Measurements from ENCODE around the gene SPON1.
"Not testable (repeated sequence)": the region's sequence is repeated elsewhere in the genome, so short reads cannot be mapped to it uniquely, and the experiment has no call there.

SPON1 gene

DNA sequence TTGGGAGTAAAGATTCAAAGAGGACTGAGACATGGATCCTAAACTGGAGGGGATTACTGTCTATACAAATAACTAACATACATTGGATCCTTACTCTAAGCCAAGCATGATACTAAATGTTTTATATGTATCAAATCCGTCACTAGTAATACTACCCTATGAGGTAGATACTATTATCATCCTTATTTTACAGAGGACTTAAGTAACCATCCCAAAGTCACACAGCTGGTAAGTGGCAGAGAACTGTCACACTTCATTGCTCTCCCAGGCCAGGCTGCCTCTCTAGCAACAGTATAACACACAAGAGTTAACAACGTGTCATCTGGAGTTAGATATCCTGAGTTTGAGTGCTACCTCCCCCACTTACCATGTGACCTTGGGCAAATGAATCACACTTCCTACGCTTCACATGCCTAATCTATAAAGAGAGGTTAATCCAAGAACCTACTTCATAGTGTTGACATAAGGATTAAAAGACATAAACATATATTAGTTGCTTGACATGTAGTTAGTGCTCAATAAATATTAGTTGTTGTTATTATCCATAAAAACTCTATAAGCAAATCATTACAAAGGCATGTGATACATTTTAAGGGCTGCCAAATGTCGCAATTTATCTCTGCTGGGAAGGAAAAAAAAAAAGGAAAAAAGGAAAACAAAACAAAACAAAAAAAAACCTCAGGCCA lies 33.8 kb upstream of the SPON1 start:
- H3K9me3 ChIP-seq (ENCODE audit: control insufficient read depth, low read length) = no peaks in the 10 kb centered on the region
- no peaks in the 10 kb centered on the region for H3K27me3 ChIP-seq (replicated peaks; ENCODE audit: control insufficient read depth, insufficient read depth, low read length)
- peaks cover 32% of the 10 kb centered on the region for H3K4me1 ChIP-seq (ENCODE audit: control insufficient read depth, insufficient read depth, low read length)
- H3K36me3 ChIP-seq (ENCODE audit: control insufficient read depth, insufficient read depth, low read length, severe bottlenecking) = no peaks in the 10 kb centered on the region
- peak; percentile 63 for DNase-seq (ENCODE audit: low read depth)
- H3K4me3 ChIP-seq (ENCODE audit: low read length) = peak overlapping the region; percentile 70
- peak overlapping the region; percentile 59 for H3K9ac ChIP-seq (ENCODE audit: low read length)

GRCh38 chr11:13929395-13929891 lies 33.1 kb upstream of the SPON1 start:
- Histone ChIP-seq H3K4me3 (ENCODE audit: low read length) (peak overlapping the region; percentile 70), H3K9ac (ENCODE audit: low read length) (peak overlapping the region; percentile 59), H3K4me1 (ENCODE audit: control insufficient read depth, insufficient read depth, low read length) (peaks cover 32% of the 10 kb centered on the region), H3K9me3 (ENCODE audit: control insufficient read depth, low read length) (no peaks in the 10 kb centered on the region), H3K36me3 (ENCODE audit: control insufficient read depth, insufficient read depth, low read length, severe bottlenecking) (no peaks in the 10 kb centered on the region), H3K27me3 (replicated peaks; ENCODE audit: control insufficient read depth, insufficient read depth, low read length) (no peaks in the 10 kb centered on the region)
- DNase-seq (ENCODE audit: low read depth) = no peak

DNA sequence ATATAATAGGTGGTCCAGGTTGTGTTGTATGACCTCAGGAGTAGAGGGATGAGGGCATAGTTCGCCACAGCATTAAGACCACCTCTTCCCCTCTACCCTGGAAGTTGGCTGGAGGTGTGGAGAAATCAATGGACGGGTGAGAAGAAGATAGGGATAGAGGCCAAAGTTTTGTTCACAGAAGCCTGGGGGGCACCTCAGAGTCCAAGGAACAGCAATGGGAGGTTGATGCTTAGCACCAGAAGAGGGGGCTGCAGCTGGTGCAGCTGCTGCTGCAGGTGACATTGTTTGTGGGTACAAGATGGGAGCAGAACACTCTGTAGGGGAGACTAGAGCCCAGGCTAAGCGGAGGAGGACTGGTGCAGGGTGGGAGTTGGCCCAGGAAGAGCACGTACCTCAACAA lies 31.2 kb upstream of the SPON1 start:
- no peak for DNase-seq (ENCODE audit: low read depth)
- peaks cover 32% of the 10 kb centered on the region for H3K4me1 ChIP-seq (ENCODE audit: control insufficient read depth, insufficient read depth, low read length)
- H3K27me3 ChIP-seq (replicated peaks; ENCODE audit: control insufficient read depth, insufficient read depth, low read length) = no peaks in the 10 kb centered on the region
- no peak overlapping the region for H3K4me3 ChIP-seq (ENCODE audit: low read length)
- H3K9me3 ChIP-seq (ENCODE audit: control insufficient read depth, low read length) = no peaks in the 10 kb centered on the region
- no peaks in the 10 kb centered on the region for H3K36me3 ChIP-seq (ENCODE audit: control insufficient read depth, insufficient read depth, low read length, severe bottlenecking)
- no peak overlapping the region for H3K9ac ChIP-seq (ENCODE audit: low read length)

- H3K27me3 ChIP-seq (replicated peaks; ENCODE audit: control insufficient read depth, insufficient read depth, low read length); H3K9ac ChIP-seq (ENCODE audit: low read length); H3K4me1 ChIP-seq (ENCODE audit: control insufficient read depth, insufficient read depth, low read length); H3K4me3 ChIP-seq (ENCODE audit: low read length); H3K36me3 ChIP-seq (ENCODE audit: control insufficient read depth, insufficient read depth, low read length, severe bottlenecking); H3K9me3 ChIP-seq (ENCODE audit: control insufficient read depth, low read length); DNase-seq (ENCODE audit: low read depth): not testable (repeated sequence)
These were observed 25.4 kb upstream of the SPON1 start for GRCh38 chr11:13937154-13937553.

GRCh38 chr11:13938829-13939228 lies 23.7 kb upstream of the SPON1 start:
- H3K9me3 ChIP-seq (ENCODE audit: control insufficient read depth, low read length); H3K4me3 ChIP-seq (ENCODE audit: low read length); H3K27me3 ChIP-seq (replicated peaks; ENCODE audit: control insufficient read depth, insufficient read depth, low read length); DNase-seq (ENCODE audit: low read depth); H3K36me3 ChIP-seq (ENCODE audit: control insufficient read depth, insufficient read depth, low read length, severe bottlenecking); H3K9ac ChIP-seq (ENCODE audit: low read length): not testable (repeated sequence)
- peaks cover 21% of the 10 kb centered on the region for H3K4me1 ChIP-seq (ENCODE audit: control insufficient read depth, insufficient read depth, low read length)

DNA sequence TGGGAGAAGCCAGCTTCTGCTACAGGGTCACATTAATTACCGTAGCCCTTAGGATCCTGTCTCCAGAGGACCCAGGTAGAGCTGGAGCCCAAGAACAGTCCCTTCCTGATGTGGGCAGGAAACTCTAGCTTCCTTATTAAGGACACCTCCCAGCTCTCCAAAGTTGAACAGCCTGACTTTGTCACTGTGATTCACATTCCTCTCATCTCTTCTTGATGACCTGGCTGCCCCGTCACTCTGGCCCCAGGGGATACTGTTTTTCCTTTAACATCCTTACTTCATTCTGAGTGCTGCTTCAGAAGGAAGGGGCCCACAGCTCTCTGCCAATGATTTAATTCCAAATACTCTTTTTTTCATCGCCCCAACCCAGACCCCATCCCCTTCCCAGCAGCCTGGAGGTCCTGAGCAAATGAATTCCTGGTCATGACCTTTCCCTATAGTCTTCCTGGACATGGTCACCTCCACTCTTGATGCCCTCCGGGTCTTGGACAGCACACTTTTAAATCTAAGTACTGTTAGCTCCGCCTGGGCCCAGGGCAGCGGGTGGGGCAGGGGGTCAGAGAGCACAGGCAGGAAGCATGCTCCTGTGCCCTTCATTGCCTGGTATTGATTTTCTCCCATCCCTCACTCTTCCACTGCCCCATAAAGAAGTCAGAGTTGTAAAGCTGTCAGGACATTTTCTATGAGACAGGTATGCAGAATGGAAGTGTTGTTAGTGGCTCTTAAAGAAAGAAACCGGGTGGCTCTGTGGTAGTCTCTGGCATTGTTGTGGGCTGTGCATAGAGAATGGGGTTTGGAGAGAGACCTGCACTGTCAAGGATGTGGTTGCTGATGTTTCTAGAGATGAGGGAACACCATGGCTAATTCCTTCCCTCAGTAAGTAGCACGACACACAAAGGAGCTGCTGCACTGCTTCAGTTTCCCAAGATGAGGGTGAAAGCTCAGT lies 22.3 kb upstream of the SPON1 start:
- Histone ChIP-seq H3K9ac (ENCODE audit: low read length) (no peak overlapping the region), H3K27me3 (replicated peaks; ENCODE audit: control insufficient read depth, insufficient read depth, low read length) (no peaks in the 10 kb centered on the region), H3K4me3 (ENCODE audit: low read length) (no peak overlapping the region), H3K9me3 (ENCODE audit: control insufficient read depth, low read length) (no peaks in the 10 kb centered on the region), H3K36me3 (ENCODE audit: control insufficient read depth, insufficient read depth, low read length, severe bottlenecking) (no peaks in the 10 kb centered on the region), H3K4me1 (ENCODE audit: control insufficient read depth, insufficient read depth, low read length) (peaks cover 21% of the 10 kb centered on the region)
- no peak for DNase-seq (ENCODE audit: low read depth)

DNA sequence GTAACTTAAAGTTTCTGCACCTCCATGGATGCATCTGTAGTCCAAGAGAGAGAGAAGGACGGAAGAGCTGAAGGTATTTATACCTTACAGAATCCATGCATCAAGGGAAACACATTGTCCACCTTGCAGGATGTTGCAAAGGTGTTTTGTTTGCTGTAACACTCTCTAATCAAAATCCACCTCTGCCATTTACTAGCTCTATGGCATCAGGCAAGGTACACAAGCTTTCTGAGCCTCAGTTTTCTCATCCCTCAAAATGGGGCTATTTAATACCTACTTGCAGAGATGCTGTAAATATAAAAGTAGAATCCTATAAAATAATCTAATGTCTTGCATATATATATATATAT lies 21.6 kb upstream of the SPON1 start:
- Histone ChIP-seq H3K27me3 (replicated peaks; ENCODE audit: control insufficient read depth, insufficient read depth, low read length) (no peaks in the 10 kb centered on the region), H3K4me3 (ENCODE audit: low read length) (no peak overlapping the region), H3K4me1 (ENCODE audit: control insufficient read depth, insufficient read depth, low read length) (peaks cover 21% of the 10 kb centered on the region), H3K9ac (ENCODE audit: low read length) (no peak overlapping the region), H3K9me3 (ENCODE audit: control insufficient read depth, low read length) (no peaks in the 10 kb centered on the region), H3K36me3 (ENCODE audit: control insufficient read depth, insufficient read depth, low read length, severe bottlenecking) (no peaks in the 10 kb centered on the region)
- no peak for DNase-seq (ENCODE audit: low read depth)

GRCh38 chr11:13941775-13942174 lies 20.7 kb upstream of the SPON1 start:
- no peak overlapping the region for H3K9ac ChIP-seq (ENCODE audit: low read length)
- H3K4me3 ChIP-seq (ENCODE audit: low read length) = no peak overlapping the region
- no peaks in the 10 kb centered on the region for H3K36me3 ChIP-seq (ENCODE audit: control insufficient read depth, insufficient read depth, low read length, severe bottlenecking)
- H3K27me3 ChIP-seq (replicated peaks; ENCODE audit: control insufficient read depth, insufficient read depth, low read length) = no peaks in the 10 kb centered on the region
- H3K9me3 ChIP-seq (ENCODE audit: control insufficient read depth, low read length) = no peaks in the 10 kb centered on the region
- no peak for DNase-seq (ENCODE audit: low read depth)
- H3K4me1 ChIP-seq (ENCODE audit: control insufficient read depth, insufficient read depth, low read length) = peaks cover 21% of the 10 kb centered on the region

- no peak overlapping the region for H3K9ac ChIP-seq (ENCODE audit: low read length)
- H3K4me3 ChIP-seq (ENCODE audit: low read length) = no peak overlapping the region
These were observed 20.1 kb upstream of the SPON1 start for GRCh38 chr11:13942378-13942777.

DNA sequence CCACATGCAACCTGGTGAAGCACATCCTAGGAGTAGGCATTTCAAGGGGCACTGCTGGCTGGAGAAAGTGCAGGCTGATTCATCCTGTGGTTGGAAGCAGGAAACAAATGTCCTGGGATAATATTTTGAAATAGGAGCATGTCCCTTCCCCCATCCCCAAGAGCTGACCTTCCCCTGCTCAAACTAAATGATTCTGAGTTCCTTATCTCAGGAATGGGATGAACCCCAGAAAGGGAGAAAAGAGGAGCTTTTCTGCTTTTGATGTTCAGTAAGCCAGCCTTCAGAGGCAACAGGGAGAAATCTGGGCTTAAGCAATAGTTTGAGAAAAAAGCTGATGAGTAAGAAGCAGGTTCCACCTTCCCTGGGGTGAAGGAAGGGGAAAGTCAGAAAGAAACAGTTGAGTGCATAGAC lies 19.5 kb upstream of the SPON1 start:
- peaks cover 21% of the 10 kb centered on the region for H3K4me1 ChIP-seq (ENCODE audit: control insufficient read depth, insufficient read depth, low read length)
- peak overlapping the region; percentile 9 for H3K4me3 ChIP-seq (ENCODE audit: low read length)
- H3K9ac ChIP-seq (ENCODE audit: low read length) = peak overlapping the region; percentile 17
- no peaks in the 10 kb centered on the region for H3K36me3 ChIP-seq (ENCODE audit: control insufficient read depth, insufficient read depth, low read length, severe bottlenecking)
- DNase-seq (ENCODE audit: low read depth) = peak; percentile 45
- H3K27me3 ChIP-seq (replicated peaks; ENCODE audit: control insufficient read depth, insufficient read depth, low read length) = no peaks in the 10 kb centered on the region
- no peaks in the 10 kb centered on the region for H3K9me3 ChIP-seq (ENCODE audit: control insufficient read depth, low read length)

More at GRCh38 chr11:13942378-13942777, 20.1 kb upstream of the SPON1 start:
- Histone ChIP-seq H3K36me3 (ENCODE audit: control insufficient read depth, insufficient read depth, low read length, severe bottlenecking) (no peaks in the 10 kb centered on the region), H3K4me1 (ENCODE audit: control insufficient read depth, insufficient read depth, low read length) (peaks cover 21% of the 10 kb centered on the region), H3K27me3 (replicated peaks; ENCODE audit: control insufficient read depth, insufficient read depth, low read length) (no peaks in the 10 kb centered on the region), H3K9me3 (ENCODE audit: control insufficient read depth, low read length) (no peaks in the 10 kb centered on the region)
- DNase-seq (ENCODE audit: low read depth) = no peak

DNA sequence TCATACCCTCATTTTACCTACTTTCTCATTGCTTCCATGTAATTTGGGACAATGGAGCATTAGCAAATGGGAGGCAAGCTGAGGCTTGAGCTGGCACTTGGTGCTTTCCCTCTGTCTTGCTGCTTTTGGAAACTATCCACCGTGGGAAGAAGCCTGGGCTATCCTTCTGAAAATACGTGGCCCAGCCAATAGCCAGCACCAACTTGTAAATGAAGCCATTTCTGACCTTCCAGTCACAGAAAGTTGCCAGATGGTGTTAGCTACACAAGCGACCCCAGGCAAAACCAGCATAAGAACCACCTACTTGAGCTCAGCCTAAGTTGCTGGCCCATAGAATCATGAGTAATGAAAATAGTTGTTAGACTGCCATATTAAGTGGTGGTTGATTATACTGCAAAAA lies 18.5 kb upstream of the SPON1 start:
- Histone ChIP-seq H3K27me3 (replicated peaks; ENCODE audit: control insufficient read depth, insufficient read depth, low read length) (no peaks in the 10 kb centered on the region), H3K9ac (ENCODE audit: low read length) (no peak overlapping the region), H3K9me3 (ENCODE audit: control insufficient read depth, low read length) (no peaks in the 10 kb centered on the region), H3K4me3 (ENCODE audit: low read length) (no peak overlapping the region), H3K36me3 (ENCODE audit: control insufficient read depth, insufficient read depth, low read length, severe bottlenecking) (no peaks in the 10 kb centered on the region), H3K4me1 (ENCODE audit: control insufficient read depth, insufficient read depth, low read length) (peaks cover 21% of the 10 kb centered on the region)
- no peak for DNase-seq (ENCODE audit: low read depth)
